ENCODE data around the gene CALHM5. TPM values are rescaled to one million over a fixed set of nuclear protein-coding genes. Genes with fewer than 3 reads are reported as not detected.

Gene CALHM5
- total and polyA plus RNA-seq, 10 of the 15 experiments (the other 5 are each of a cell fraction or from before 2014, with no cell fraction given) = not detected

DNA sequence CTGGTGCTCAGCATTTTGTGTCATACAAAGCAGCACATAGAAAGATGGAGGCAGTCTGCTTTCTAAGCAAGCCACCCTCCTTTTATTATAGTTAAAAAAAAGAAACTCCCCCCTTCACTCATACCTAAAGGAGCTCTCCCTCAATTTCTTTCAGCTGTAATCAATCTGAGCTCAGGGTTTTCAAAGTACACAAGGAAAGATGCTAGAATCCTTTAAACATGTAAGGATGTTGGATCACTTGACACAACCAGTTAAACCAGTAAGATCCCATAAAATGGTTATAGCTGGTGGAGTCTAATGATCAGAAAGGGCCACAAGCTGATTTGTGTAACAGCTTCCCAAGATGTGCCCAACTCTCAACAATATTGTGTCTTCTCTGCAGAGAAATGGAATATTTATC is 42.0 kb downstream of the CALHM5 start, which contains the start of gene CALHM4:
Gene CALHM4 (plus strand): TSS at position 301 of the 400 bp plus-strand sequence. CDS start 43 bp downstream, at position 344.
- SMC1A ChIA-PET (ENCODE audit: uncharacterized antibody, unreplicated experiment) = interaction anchor here (1.1 to 2.6 kb wide), 3 partner anchors 10 to 107 kb away, joined by 3 to 8 read pairs (median 8); no protein-coding TSS in a partner anchor
- RAD21 ChIA-PET (ENCODE audit: unreplicated experiment) = interaction anchor here (0.8 kb wide), 1 partner anchor 41 kb away, joined by 3 read pairs; no protein-coding TSS in a partner anchor
- POLR2A ChIA-PET = no interaction called here
- in situ Hi-C loops (cut with MboI) (no loop called here), intact Hi-C loops (cut with micrococcal nuclease; ENCODE audit: unreplicated experiment) (no loop called here)
- no peaks in the 10 kb centered on the region for H3K36me3 ChIP-seq (ENCODE audit: control insufficient read depth in 2 of 2, insufficient read depth in 2 of 2, low read length in 1 of 2)
- H3K9me3 ChIP-seq (replicated peaks; ENCODE audit: control insufficient read depth, insufficient read depth, low read length) = no peaks in the 10 kb centered on the region
- no peak within 1 kb of the TSS for H2AFZ ChIP-seq (ENCODE audit: control insufficient read depth, low read depth, low read length)
- FAIRE-seq (no peak), DNase-seq (ENCODE audit: low read depth, low spot score) (no peak), ATAC-seq (no peak)
- H3K79me2 ChIP-seq (ENCODE audit: control insufficient read depth, insufficient read depth, low read length) = no peaks in the 10 kb centered on the region
- CTCF ChIA-PET = interaction anchor here (0.7 to 3.0 kb wide), 6 partner anchors 9 to 286 kb away, joined by 3 to 14 read pairs (median 6); no protein-coding TSS in a partner anchor
- H4K20me1 ChIP-seq (ENCODE audit: control insufficient read depth, insufficient read depth) = no peaks in the 10 kb centered on the region
- TF ChIP-seq BHLHE40 (IDR thresholded peaks at IDR 0.05; ENCODE audit: borderline replicate concordance in 1 of 2, low read depth in 2 of 2, low read length in 1 of 2) (no peak), ZNF217 (IDR thresholded peaks at IDR 0.05) (no peak), E2F4 (IDR thresholded peaks at IDR 0.05; ENCODE audit: low read depth, low read length) (no peak), ZBTB33 (IDR thresholded peaks at IDR 0.05) (no peak), TCF12 (IDR thresholded peaks at IDR 0.05; ENCODE audit: low read depth, low read length) (no peak)
- TF ChIP-seq, protein P1, sequence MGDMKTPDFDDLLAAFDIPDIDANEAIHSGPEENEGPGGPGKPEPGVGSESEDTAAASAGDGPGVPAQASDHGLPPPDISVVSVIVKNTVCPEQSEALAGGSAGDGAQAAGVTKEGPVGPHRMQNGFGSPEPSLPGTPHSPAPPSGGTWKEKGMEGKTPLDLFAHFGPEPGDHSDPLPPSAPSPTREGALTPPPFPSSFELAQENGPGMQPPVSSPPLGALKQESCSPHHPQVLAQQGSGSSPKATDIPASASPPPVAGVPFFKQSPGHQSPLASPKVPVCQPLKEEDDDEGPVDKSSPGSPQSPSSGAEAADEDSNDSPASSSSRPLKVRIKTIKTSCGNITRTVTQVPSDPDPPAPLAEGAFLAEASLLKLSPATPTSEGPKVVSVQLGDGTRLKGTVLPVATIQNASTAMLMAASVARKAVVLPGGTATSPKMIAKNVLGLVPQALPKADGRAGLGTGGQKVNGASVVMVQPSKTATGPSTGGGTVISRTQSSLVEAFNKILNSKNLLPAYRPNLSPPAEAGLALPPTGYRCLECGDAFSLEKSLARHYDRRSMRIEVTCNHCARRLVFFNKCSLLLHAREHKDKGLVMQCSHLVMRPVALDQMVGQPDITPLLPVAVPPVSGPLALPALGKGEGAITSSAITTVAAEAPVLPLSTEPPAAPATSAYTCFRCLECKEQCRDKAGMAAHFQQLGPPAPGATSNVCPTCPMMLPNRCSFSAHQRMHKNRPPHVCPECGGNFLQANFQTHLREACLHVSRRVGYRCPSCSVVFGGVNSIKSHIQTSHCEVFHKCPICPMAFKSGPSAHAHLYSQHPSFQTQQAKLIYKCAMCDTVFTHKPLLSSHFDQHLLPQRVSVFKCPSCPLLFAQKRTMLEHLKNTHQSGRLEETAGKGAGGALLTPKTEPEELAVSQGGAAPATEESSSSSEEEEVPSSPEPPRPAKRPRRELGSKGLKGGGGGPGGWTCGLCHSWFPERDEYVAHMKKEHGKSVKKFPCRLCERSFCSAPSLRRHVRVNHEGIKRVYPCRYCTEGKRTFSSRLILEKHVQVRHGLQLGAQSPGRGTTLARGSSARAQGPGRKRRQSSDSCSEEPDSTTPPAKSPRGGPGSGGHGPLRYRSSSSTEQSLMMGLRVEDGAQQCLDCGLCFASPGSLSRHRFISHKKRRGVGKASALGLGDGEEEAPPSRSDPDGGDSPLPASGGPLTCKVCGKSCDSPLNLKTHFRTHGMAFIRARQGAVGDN (IDR thresholded peaks at IDR 0.05) = no peak
- H3K4me3 ChIP-seq = no peak within 1 kb of the TSS
- no peak within 1 kb of the TSS for H3K27ac ChIP-seq (ENCODE audit: control insufficient read depth, insufficient read depth)
- no peaks in the 10 kb centered on the region for H3K4me1 ChIP-seq (ENCODE audit: control insufficient read depth, insufficient read depth, low read length)
- H3K4me2 ChIP-seq (ENCODE audit: control insufficient read depth, insufficient read depth) = no peak within 1 kb of the TSS
- no TSS peak for BruUV-seq (replicated peaks)
- H3K9ac ChIP-seq (ENCODE audit: control insufficient read depth, insufficient read depth, low read length) = no peak within 1 kb of the TSS
- H3K27me3 ChIP-seq (replicated peaks in 1 of 2; ENCODE audit: control insufficient read depth in 2 of 2, insufficient read depth in 2 of 2, low read length in 1 of 2) = no peaks in the 10 kb centered on the region
